ENCODE results near the gene PNMA6A.
"Not testable (repeated sequence)": the region's sequence is repeated elsewhere in the genome, so short reads cannot be mapped to it uniquely, and the experiment has no call there.

The PNMA6A gene

DNA sequence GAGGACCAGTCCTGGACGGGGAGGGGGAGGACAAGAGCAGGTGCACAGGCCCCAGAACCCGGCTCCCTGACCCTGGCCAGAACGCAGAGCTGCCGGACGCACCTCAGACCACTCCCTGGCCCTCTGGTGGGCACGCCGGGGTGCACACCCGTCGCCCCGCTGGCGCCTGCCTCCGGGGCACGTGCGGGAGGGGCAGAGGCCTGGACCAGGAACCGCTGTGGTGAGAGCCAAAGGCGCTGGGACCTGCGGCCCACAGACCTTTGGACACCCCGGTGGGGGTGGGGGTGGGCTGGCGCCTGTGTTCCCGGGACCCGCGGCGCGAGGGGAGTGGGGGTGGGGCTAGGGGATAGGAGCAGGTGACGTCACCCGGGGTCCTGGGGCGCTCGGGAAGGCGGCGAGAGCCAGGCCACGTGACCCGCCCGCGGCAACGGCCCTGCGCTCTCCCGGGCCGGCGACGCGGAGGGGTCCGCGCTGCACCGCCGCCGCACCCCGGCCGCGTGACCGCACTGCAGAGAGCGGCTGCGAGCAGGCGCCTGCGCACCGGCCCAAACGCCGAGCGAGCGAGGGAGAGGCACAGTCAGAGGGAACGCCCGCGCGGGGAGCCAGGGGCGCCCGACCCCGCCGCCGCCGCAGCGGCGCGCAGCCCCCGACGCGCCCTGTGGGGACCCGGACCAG lies at the start of gene PNMA6A:
Gene PNMA6A (plus strand): TSS at position 546 of the 675 bp plus-strand sequence. CDS start 609 bp downstream, outside the sequence.
- not testable (repeated sequence) for DNase-seq

GRCh38 chrX:153026501-153026900 lies 45.8 kb upstream of the PNMA6A start:
- DNase-seq: not testable (repeated sequence)

DNA sequence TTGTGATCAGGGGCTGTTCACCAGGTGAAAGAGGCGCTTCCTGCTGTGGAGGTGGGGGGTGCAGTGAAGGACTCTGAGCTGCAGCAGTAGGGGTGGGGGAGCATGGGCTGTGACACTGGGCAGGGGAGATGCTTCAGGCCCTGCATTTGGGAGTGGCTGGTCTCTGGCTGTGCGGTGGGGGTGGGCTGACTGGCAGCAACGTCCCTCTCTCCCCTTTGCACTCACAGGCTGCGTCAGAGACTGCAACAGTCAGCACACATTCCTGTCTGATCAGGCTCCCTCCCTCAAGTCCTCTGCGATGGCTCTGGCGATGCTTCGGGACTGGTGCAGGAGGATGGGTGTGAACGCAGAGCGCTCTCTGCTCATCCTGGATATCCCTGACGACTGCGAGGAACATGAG lies 43.8 kb upstream of the PNMA6A start:
- DNase-seq: not testable (repeated sequence)

GRCh38 chrX:153029162-153029561 lies 43.1 kb upstream of the PNMA6A start:
- no peak for DNase-seq

GRCh38 chrX:153029875-153030274 lies 42.4 kb upstream of the PNMA6A start:
- no peak for DNase-seq

- no peak for DNase-seq
Measured at GRCh38 chrX:153030801-153031200, 41.5 kb upstream of the PNMA6A start.

GRCh38 chrX:153032397-153033118 lies 39.7 kb upstream of the PNMA6A start:
- DNase-seq: peak; percentile 56

GRCh38 chrX:153049093-153049492 lies 23.2 kb upstream of the PNMA6A start:
- no peak for DNase-seq

DNA sequence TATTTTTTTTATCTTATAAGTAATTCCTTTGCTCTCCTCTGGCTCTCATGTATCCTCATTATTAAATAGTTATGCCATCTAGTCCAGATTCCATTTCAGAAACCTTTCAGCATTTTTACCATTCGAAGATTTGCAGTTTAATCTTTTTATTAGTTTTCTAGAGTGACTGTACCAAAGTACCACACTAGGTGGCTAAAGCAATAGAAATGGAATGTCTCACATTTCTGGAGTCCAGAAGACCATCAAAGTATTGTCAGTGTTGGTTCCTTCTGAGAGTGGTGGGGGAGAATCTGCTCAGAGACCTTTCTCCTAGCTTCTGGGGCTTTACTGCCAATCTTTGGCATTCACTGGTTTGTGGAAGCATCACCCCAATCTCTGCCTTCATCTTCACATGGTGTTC lies 19.7 kb upstream of the PNMA6A start:
- no peak for DNase-seq

DNA sequence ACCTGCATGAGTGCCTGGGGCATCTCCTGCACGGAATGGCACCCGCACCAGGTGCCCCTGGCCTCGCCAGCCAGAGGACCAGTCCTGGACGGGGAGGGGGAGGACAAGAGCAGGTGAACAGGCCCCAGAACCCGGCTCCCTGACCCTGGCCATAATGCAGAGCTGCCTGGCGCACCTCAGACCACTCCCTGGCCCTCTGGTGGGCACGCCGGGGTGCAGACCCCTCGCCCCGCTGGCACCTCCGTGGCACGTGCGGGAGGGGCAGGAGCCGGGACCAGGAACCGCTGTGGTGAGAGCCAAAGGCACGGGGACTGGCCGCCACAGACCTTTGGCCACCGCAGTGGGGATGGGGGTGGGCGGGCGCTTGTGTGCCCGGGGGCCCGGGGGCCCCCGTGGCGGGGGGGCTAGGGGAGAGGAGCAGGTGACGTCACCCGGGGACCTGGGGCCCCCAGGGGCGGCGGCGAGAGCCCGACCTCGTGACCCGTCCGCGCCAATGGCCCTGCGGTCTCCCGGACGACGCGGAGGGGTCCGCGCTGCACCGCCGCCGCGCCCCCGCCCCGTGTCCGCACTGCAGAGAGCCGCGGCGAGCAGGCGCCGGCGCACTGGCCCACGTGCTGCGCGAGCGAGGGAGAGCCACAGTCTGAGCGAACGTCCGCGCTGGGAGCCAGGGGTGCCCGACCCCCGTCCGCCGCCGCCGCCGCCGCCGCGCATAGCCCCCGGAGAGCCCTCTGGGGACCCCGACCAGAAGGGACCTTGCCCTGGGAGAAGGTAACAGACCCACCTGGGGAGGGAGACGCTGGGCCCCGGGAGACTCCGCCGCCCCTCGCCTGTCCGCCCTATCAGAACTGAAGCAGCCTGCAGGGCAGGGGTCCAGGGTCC lies 16.1 kb upstream of the PNMA6A start, which contains the start of gene PNMA3:
Gene PNMA3 (plus strand): TSS at position 600 of the 879 bp plus-strand sequence. CDS start 586 bp downstream, outside the sequence.
- no peak for DNase-seq

DNA sequence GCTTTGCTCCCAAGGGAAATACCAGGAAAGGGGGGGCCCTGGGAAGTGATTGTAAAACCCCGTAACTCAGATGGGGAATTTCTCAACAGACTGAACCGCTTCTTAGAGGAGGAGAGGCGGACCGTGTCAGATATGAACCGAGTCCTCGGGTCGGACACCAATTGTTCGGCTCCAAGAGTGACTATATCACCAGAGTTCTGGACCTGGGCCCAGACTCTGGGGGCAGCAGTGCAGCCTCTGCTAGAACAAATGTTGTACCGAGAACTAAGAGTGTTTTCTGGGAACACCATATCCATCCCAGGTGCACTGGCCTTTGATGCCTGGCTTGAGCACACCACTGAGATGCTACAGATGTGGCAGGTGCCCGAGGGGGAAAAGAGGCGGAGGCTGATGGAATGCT lies 15.0 kb upstream of the PNMA6A start:
- no peak for DNase-seq

DNA sequence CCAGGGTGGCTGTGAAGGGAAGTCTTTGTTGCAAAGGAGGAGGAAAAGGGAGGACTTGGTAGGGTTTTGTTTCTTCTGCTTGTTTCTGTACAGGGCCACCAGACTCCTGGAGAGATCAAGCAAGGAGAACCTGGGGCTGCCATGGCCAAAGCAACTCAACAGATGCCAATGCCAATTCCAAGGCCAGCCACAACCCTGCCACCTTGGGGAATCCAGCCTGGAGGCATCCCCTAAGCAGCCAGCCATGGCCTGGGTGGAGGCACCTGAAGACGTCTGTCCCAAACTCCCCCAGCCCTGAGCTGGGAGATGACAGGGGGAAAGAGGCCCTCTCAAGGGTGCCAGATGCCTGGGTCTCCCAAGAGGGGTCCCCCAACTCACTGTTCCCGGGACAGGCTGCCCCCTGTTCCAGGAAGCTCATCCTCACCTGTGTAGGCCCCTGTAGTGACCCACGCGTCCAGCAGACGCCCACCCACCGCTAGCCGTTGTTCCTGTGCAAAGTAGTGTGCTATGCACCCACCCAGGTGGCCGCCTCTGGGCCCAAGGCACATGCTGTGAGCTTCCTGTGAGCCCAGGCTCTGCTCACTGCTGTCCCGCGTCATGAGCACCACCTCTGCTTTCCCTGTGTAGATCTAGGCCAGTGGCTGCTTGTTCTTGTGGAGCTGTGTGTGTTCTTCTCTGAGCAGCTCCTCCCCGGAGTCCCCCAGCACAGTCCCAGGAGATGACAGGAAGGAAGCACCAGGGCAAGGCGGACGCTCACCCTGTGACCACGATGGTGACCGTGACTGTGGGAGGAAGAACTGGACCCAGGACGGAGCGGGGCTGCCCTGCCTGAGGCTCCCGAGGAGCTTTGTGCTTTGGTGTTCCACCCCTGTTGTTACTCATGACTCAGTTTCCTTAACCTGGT lies 12.8 kb upstream of the PNMA6A start:
- DNase-seq: no peak

DNA sequence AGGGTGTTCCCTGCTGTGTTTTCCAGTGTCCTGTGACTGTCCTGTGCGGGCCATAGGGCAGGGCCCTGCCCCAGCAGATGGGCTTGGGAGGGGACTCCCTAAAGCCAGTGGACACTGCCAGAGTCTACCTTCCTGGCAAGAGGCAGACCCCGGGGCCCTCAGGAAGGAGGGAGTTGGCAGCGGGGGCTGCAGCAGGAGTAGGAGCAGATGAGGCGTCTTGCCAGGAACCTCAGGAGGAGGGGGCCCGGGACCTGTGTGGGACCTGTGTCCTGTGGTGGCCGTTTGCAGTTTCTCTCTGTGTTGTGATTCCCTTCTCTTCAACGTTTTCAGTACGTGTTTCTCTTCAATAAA lies 12.2 kb upstream of the PNMA6A start:
- no peak for DNase-seq

DNA sequence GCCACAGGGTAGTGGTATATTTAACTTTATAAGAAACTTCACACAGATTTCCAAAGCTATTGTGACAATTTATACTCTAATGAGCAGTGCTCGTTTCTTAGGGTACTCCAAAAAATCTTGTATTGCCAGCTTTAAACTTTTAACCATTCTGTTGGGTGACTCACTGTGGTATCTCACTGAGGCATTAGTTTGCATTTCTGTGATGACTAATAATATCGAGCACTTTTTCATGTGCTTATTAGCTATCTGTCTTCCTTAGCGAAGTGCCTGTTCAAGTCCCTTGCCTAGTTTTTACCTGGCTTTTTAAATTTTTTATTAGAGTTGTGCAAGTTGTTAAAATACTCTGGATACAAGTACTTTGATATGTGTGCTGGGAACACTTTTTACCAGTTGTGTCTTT lies 10.5 kb upstream of the PNMA6A start:
- no peak for DNase-seq

DNA sequence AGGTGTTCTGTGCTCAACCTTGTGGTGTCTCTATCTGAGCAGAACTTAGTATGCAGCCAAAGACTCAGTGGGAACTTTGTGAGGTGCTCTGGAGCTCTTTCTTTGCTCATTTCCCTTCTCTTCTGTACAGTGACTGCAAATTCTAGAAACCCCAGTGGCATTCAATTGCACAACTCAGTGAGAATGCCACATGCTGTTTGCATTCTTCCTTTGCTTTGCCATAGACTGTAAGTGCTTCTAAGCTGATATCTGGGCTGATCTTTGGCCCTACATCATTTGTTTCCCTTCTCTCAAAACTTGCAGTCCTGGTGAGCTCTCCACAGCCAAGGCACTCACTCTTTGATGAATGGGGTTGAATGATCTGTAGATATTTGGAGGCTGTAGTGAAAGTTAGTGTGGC lies 8.9 kb upstream of the PNMA6A start:
- DNase-seq: no peak

- DNase-seq: no peak
Measured at GRCh38 chrX:153064061-153064460, 8.2 kb upstream of the PNMA6A start.

- no peak for DNase-seq
Measured at GRCh38 chrX:153065389-153065788, 6.9 kb upstream of the PNMA6A start.

- DNase-seq: not testable (repeated sequence)
Measured at GRCh38 chrX:153066402-153066801, 5.9 kb upstream of the PNMA6A start.

GRCh38 chrX:153073331-153073730 lies 1.1 kb downstream of the PNMA6A start:
- not testable (repeated sequence) for DNase-seq

DNA sequence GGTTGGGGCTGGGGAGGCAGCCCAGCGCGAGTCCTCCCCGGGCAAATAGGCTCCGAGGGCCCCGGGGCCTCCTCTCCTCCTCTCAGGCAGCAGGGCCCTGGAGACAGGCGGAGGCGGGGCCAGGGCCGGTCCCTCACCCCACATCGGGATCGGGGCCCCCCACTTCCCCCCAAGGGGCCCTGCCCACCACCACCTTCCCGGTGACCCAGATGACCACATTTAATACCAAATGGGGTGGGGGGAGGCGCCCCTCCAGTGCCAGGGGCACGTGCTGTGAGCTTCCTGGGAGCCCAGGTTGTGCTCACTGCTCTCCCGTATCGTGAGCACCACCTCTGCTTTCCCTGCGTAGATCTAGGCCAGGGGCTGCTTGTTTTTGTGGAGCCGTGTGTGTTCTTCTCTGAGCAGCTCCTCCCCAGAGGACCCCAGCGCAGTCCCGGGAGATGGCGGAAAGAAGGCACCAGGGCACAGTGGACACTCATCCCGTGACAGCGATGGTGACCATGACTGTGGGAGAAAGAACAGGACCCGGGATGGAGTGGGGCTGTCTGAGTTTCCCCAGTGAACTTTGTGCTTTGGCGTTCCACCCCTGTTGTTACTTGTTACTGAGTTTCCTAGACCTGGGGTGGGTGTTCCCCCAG lies 2.1 kb downstream of the PNMA6A start:
- DNase-seq: no peak

GRCh38 chrX:153074935-153075334 lies 2.7 kb downstream of the PNMA6A start:
- DNase-seq: no peak

- no peak for DNase-seq
Measured at GRCh38 chrX:153075366-153075765, 3.1 kb downstream of the PNMA6A start.

Data from stimulated activated CD4-positive, alpha-beta T cell treated with anti-CD3 and anti-CD28 coated beads, Interleukin-1b, Interleukin-23, amount 100 ng/mL, for 48 hours (primary cell).